Measurements from ENCODE around the gene MVD. TPM values are rescaled to one million over a fixed set of nuclear protein-coding genes. Genes with fewer than 3 reads are reported as not detected.

Gene MVD
- total RNA-seq, 1 donor from 2014 or later, result 78.1 TPM

DNA sequence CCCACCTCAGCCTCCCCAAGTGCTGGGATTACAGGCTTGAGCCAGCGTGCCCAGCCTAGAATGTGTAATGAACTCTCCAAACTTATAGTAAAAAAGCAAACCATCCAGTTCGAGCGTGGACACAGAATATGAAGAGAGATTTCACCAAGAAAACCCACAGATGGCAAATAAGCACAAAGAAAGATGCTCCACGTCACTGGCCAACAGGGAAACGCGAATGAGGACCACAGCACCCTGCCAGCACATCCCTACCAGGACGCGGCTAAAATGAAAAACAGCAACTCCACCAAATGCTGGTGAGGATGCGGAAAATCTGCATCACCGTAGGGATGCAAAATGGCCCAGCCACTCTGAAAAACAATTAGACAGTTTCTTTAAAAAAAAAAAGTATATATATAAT lies 1.4 kb downstream of the MVD start:
- no peak for DNase-seq (ENCODE audit: low spot score, unreplicated experiment)
- no peak for TF ChIP-seq CTCF (IDR thresholded peaks at IDR 0.05; ENCODE audit: unreplicated experiment)
- no peak overlapping the region for H3K27ac Mint-ChIP-seq
- peaks cover 4% of the 10 kb centered on the region for H3K36me3 Mint-ChIP-seq (ENCODE audit: insufficient read depth)
- peaks cover 6% of the 10 kb centered on the region for H3K4me1 Mint-ChIP-seq (ENCODE audit: low read depth)
- no peaks in the 10 kb centered on the region for H3K27me3 Mint-ChIP-seq
- peak overlapping the region; percentile 59 for H3K4me3 Mint-ChIP-seq (ENCODE audit: low read depth)
- no peaks in the 10 kb centered on the region for H3K9me3 Mint-ChIP-seq (ENCODE audit: low read depth)

- Mint-ChIP-seq H3K4me3 (ENCODE audit: low read depth) (no peak overlapping the region), H3K36me3 (ENCODE audit: insufficient read depth) (peaks cover 6% of the 10 kb centered on the region), H3K9me3 (ENCODE audit: low read depth) (no peaks in the 10 kb centered on the region), H3K4me1 (ENCODE audit: low read depth) (peaks cover 6% of the 10 kb centered on the region), H3K27ac (no peak overlapping the region), H3K27me3 (no peaks in the 10 kb centered on the region)
- no peak for TF ChIP-seq CTCF (IDR thresholded peaks at IDR 0.05; ENCODE audit: unreplicated experiment)
- peak; percentile 7 for DNase-seq (ENCODE audit: low spot score, unreplicated experiment)
Observed at GRCh38 chr16:88659160-88659559, 3.7 kb downstream of the MVD start.

- Mint-ChIP-seq H3K27me3 (no peaks in the 10 kb centered on the region), H3K9me3 (ENCODE audit: low read depth) (no peaks in the 10 kb centered on the region), H3K36me3 (ENCODE audit: insufficient read depth) (peaks cover 6% of the 10 kb centered on the region), H3K4me1 (ENCODE audit: low read depth) (peaks cover 6% of the 10 kb centered on the region), H3K4me3 (ENCODE audit: low read depth) (no peak overlapping the region), H3K27ac (no peak overlapping the region)
- TF ChIP-seq CTCF (IDR thresholded peaks at IDR 0.05; ENCODE audit: unreplicated experiment), result no peak
- DNase-seq (ENCODE audit: low spot score, unreplicated experiment), result no peak
Observed at GRCh38 chr16:88658714-88659113, 4.2 kb downstream of the MVD start.

DNA sequence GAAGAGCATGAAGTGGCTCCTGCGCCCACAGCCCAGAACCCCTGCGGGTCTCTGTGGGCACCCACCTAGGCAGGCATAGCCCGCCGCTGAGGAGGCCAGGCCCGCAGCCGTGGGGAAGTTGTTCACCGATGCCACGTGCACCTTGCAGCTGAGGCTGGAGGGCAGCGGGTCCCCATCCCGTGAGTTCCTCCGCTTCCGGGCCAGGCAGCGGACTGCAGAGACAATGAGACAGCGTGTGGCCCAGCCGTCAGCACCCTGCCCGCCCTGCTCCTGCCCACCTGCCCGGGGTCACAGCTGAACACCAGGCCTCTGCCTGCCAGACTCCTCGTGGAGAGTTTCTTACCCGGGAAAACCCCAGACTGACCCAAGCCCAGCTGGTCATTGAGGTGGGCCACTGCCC lies 5.5 kb downstream of the MVD start:
- Mint-ChIP-seq H3K4me1 (ENCODE audit: low read depth) (peaks cover 6% of the 10 kb centered on the region), H3K36me3 (ENCODE audit: insufficient read depth) (peaks cover 9% of the 10 kb centered on the region), H3K27ac (no peak overlapping the region), H3K9me3 (ENCODE audit: low read depth) (no peaks in the 10 kb centered on the region), H3K27me3 (no peaks in the 10 kb centered on the region), H3K4me3 (ENCODE audit: low read depth) (no peak overlapping the region)
- TF ChIP-seq CTCF (IDR thresholded peaks at IDR 0.05; ENCODE audit: unreplicated experiment), result no peak
- peak; percentile 7 for DNase-seq (ENCODE audit: low spot score, unreplicated experiment)

DNA sequence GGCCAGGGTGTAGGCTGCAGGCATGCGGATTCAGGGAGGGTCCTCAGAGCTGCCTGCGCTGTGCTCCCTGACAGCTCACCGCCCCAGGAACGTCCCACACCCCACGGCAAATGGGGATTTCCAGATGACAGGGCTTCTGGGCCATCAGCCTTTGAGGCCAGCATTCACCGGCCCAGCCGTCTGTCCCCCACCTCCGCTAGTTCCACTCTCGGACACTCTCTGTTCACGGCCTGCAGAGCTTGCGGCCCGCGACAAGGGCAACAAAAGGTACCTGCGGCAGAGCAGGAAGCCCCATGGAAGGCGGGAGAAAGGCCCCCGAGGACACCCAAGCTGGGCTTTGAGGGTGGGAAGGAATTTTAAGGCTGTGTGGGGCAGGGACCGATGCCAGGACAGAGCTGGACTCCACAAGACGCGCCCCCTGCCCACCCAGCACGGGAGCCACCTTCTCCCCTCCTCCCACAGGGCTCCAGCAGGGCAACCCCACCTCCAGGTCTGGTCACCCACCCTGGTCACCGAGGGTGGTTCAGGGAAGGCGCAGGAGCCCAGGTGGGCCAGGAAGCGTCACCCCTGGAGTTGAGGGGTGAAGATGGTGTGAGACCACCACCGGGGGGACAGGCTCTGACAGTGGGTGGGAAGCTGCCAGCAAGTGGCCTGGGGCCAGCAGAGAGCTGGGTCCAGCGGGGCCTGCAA lies 6.5 kb downstream of the MVD start:
- Mint-ChIP-seq H3K4me3 (ENCODE audit: low read depth) (no peak overlapping the region), H3K9me3 (ENCODE audit: low read depth) (no peaks in the 10 kb centered on the region), H3K27ac (no peak overlapping the region), H3K27me3 (no peaks in the 10 kb centered on the region), H3K4me1 (ENCODE audit: low read depth) (peaks cover 2% of the 10 kb centered on the region), H3K36me3 (ENCODE audit: insufficient read depth) (peaks cover 9% of the 10 kb centered on the region)
- TF ChIP-seq CTCF (IDR thresholded peaks at IDR 0.05; ENCODE audit: unreplicated experiment), result no peak
- DNase-seq (ENCODE audit: low spot score, unreplicated experiment), result no peak
